ENCODE results near the gene AP5Z1. TPM values are rescaled to one million over a fixed set of nuclear protein-coding genes. Genes with fewer than 3 reads are reported as not detected.

Gene AP5Z1
- total RNA-seq, 1 experiment from 2014 or later: 38.3 TPM

GRCh38 chr7:4815121-4815520, 39.7 kb downstream of the AP5Z1 start:
- peaks cover 1 to 6% of the 10 kb centered on the region in 2 experiments; a peak in 2 of 5 replicates for H3K9me3 Mint-ChIP-seq
- Histone ChIP-seq H3K56ac (ENCODE audit: insufficient read length, low read depth, low read length) (no peak overlapping the region), H3K9me3 (ENCODE audit: control insufficient read depth, low read depth, low read length) (no peaks in the 10 kb centered on the region), H3K4ac (ENCODE audit: low read depth, low read length) (no peak overlapping the region), H2BK20ac (ENCODE audit: low read depth, low read length, poor library complexity, severe bottlenecking) (no peak overlapping the region), H3K23ac (ENCODE audit: insufficient read length, low read depth, low read length) (no peak overlapping the region), H3K79me1 (ENCODE audit: insufficient read depth, low read depth, low read length, poor library complexity, severe bottlenecking) (no peaks in the 10 kb centered on the region), H4K5ac (ENCODE audit: insufficient read length, low read depth, low read length) (no peak overlapping the region), H3K18ac (ENCODE audit: insufficient read length, low read depth, low read length) (no peak overlapping the region), H3K4me1 (ENCODE audit: insufficient read depth, low read length) (no peaks in the 10 kb centered on the region), H4K8ac (replicated peaks; ENCODE audit: insufficient read length, low read depth, low read length) (no peak overlapping the region), H3K79me2 (ENCODE audit: insufficient read depth, low read length) (no peaks in the 10 kb centered on the region), H2BK12ac (ENCODE audit: insufficient read length, low read depth, low read length) (no peak overlapping the region), H2AK5ac (ENCODE audit: insufficient read length, low read length) (no peak overlapping the region), H3K27ac (ENCODE audit: insufficient read length, low read depth, low read length) (no peak overlapping the region), H2BK5ac (ENCODE audit: insufficient read length, low read length) (no peak overlapping the region), H3K23me2 (ENCODE audit: insufficient read length, low read depth, low read length, poor library complexity, severe bottlenecking) (no peaks in the 10 kb centered on the region), H3K14ac (ENCODE audit: insufficient read depth, low read length) (no peak overlapping the region), H4K20me1 (ENCODE audit: control insufficient read depth, insufficient read depth, insufficient read length) (no peaks in the 10 kb centered on the region), H4K91ac (ENCODE audit: insufficient read length, low read depth, low read length) (no peak overlapping the region), H3K9ac (ENCODE audit: extremely low read depth, insufficient read length, low read length) (no peak overlapping the region), H3K27me3 (ENCODE audit: insufficient read depth, low read length) (no peaks in the 10 kb centered on the region), H3K4me2 (ENCODE audit: insufficient read depth, insufficient read length, low read length) (no peak overlapping the region), H3T11ph (ENCODE audit: low read length) (no peak overlapping the region), H2BK15ac (ENCODE audit: low read depth, low read length) (no peak overlapping the region), H2BK120ac (ENCODE audit: low read depth, low read length, poor library complexity, severe bottlenecking) (no peak overlapping the region), H2AFZ (ENCODE audit: low read length) (no peak overlapping the region)
- TF ChIP-seq CTCF (conservative IDR thresholded peaks at IDR 0.05): no peak
- H3K27me3 Mint-ChIP-seq (ENCODE audit: low read depth): peaks cover 4% of the 10 kb centered on the region
- peaks cover 0 to 10% (median 0%) of the 10 kb centered on the region in 3 experiments; a peak in 2 of 7 replicates for H3K36me3 Mint-ChIP-seq (ENCODE audit: insufficient read depth in 1 of 3, low read depth in 3 of 3)
- no peaks in the 10 kb centered on the region for H3K4me1 Mint-ChIP-seq
- H3K27ac Mint-ChIP-seq: no peak overlapping the region
- no peak for DNase-seq
- no peak overlapping the region for H3K4me3 Mint-ChIP-seq
- WGBS (ENCODE audit: extremely low coverage, insufficient read length, low lambda C conversion rate): no CpG with 5 or more reads among the region's 14 CpGs

Measured in H9 (cell line).